Spleen (tissue), 7 donors: ENCODE results near the gene FRMD1.

Experiments used
- POLR2A ChIP-seq, 3 donors: fragments of 450-650 bp; IDR thresholded peaks; one replicate each; pipeline ENCODE4 v1.5.1; 2017; ENCODE audit warnings: antibody characterized with exemption in 3 of 3, mild to moderate bottlenecking in 1 of 3
- POLR2AphosphoS5 ChIP-seq, 3 donors: sonication (generic); formaldehyde crosslinking; IDR thresholded peaks; one replicate each; pipeline ENCODE4 v1.5.1; 2017; ENCODE audit warnings: antibody characterized with exemption in 3 of 3
- TF ChIP-seq, protein P1 (sequence below), 11 experiments: fragments of 200-600 bp in 7 of 11; fragments of 450-650 bp in 4 of 11; sonication (generic) in 4 of 11; IDR thresholded peaks in 8 of 11; conservative IDR thresholded peaks in 3 of 11; 1 replicate in 7 of 11; 2 replicates in 4 of 11; pipeline versions ENCODE4 v1.4.0 to v1.8.0; 2016 to 2021; ENCODE audit warnings: antibody characterized with exemption in 11 of 11, inconsistent platforms in 4 of 11, mild to moderate bottlenecking in 1 of 11
- donor health status: DM: no; HTN: no; CAD: no; lungs with moderate emphysema.
- donor health status: DM: no; HTN: no; CAD: no.
- donor health status: DM: no; HTN: no; CAD: no.

DNA sequence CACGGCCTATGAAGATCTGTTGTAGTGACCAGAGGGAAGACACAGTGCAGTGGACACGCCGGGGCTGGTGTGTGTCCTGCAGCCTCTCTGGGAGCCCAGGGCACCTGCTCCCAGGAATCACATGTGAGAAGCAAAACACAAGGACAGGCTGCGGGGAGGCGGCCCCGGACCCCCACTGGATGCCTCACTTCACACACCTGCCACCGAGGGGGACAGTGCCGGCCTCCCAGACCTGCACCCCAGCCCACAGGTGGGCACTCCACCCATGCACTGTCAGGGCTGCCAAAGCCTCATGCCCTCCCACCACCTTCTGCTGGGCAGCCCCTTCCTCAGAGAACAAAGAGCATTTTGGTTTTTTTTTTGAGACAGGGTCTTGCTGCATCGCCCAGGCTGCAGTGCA is 27.4 kb downstream of the FRMD1 start:
- TF ChIP-seq, protein P1, sequence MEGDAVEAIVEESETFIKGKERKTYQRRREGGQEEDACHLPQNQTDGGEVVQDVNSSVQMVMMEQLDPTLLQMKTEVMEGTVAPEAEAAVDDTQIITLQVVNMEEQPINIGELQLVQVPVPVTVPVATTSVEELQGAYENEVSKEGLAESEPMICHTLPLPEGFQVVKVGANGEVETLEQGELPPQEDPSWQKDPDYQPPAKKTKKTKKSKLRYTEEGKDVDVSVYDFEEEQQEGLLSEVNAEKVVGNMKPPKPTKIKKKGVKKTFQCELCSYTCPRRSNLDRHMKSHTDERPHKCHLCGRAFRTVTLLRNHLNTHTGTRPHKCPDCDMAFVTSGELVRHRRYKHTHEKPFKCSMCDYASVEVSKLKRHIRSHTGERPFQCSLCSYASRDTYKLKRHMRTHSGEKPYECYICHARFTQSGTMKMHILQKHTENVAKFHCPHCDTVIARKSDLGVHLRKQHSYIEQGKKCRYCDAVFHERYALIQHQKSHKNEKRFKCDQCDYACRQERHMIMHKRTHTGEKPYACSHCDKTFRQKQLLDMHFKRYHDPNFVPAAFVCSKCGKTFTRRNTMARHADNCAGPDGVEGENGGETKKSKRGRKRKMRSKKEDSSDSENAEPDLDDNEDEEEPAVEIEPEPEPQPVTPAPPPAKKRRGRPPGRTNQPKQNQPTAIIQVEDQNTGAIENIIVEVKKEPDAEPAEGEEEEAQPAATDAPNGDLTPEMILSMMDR (IDR thresholded peaks at IDR 0.05 in 8 of 11, conservative IDR thresholded peaks at IDR 0.05 in 3 of 11), result no peak
- TF ChIP-seq POLR2A (IDR thresholded peaks at IDR 0.05), result no peak
- TF ChIP-seq POLR2AphosphoS5 (IDR thresholded peaks at IDR 0.05), result no peak
